ENCODE data around the gene RBM20.

RBM20 gene

GRCh38 chr10:110817614-110818013, 173.5 kb downstream of the RBM20 start:
- no peak for DNase-seq

DNA sequence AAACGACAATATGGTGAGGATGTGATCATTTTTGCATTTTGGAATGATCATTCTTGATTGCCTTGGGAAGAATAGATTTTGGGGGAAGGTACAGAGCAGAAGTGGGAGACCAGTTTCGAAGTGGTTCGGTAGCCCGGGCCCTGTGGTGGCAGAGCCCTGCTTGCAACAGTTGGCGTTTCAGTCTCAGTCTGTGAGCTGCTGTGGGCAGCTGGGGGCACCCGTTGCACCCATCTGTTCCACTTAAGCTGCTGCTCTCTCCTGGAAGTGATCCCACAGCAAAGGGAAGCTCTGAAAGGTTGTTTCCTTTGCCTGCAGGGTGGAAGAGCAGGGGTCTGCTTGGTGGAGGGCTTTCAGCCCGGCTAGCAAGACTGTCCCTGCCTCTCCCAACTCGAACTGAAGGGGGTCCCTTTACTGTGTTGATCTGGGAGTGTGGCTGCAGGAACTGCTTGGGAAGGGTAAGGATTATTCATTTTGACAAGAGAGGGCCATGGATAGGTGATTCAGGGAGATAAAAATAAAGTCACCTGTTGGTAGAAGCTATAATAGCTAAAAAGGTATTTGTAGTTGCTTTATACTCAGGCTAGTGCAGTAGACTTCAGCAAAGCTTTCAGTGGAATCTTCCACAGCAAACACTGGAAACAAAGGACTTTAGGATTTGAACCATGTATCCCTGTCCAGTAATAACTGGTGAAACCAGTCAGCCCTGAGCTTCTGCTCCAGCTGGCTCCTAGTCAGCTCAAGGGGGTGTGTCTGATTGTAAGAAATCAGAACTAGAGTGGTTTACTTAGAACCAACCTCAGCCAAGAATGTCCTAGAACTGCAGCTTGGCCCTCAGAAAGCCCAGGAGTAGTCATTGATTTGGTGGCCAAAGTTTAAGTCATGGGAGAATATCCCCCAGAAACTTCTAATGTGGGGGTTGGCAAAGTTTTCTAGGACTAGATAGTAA, 174.4 kb downstream of the RBM20 start:
- DNase-seq, result no peak

DNA sequence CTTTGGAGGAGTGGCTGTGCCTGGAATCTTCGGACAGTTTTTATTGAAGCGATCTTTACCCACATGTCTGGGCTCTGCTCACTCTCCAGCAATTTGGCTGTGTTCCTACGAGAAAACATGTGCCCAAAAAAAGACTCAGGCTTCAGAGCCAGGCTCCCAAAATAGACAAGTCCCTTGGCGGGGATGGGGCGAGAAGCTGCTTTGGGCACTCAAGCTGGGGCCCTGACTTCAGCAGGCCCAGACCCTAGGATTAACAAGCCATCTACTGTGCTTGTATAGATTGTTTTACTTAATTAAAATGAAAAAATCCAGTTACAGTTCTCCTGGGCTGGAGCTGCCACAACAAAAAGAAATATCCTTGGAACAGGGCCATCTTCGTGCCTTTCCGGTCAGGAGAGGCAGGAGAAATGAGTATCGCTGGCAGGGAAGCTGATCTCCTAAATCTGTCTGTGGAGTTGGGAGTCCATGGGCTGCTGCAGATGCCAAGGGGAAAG, 176.2 kb downstream of the RBM20 start:
- no peak for DNase-seq

GRCh38 chr10:110821508-110821907, 177.4 kb downstream of the RBM20 start:
- no peak for DNase-seq

DNA sequence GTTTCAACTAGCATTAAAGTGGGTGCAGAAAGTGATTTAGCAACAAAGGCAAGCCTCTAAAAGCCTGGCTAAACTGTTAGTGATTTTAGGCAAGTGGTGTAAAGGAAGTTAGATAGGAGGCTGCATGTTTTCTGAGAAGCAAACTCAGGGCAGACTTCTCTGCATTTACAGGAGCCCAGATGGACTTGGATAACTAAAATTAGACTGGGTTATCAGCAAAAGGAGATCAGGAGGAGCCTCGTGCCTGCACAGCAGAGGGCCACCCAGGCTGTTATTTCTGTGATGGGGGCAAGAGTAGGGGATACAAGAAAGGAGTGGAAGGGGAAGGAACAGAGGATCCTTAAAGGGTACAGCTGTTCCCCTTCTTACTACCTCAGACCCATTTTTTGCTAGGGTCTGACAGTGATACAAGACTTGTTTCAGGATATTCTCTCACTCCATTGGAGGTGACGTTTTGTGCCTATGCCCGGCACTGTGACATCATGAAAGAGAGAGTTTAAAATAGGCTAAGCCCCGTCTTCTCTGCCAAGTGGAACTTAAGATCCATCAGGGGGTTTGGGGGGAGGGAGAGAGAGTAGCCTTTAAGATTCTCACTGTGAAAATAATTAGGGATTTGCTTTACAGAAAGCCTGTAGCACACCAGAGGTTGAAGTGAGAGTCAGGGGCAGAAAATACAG, 178.0 kb downstream of the RBM20 start:
- no peak for DNase-seq

- peak; percentile 33 for DNase-seq
These were observed 178.7 kb downstream of the RBM20 start for GRCh38 chr10:110822712-110823311.

DNA sequence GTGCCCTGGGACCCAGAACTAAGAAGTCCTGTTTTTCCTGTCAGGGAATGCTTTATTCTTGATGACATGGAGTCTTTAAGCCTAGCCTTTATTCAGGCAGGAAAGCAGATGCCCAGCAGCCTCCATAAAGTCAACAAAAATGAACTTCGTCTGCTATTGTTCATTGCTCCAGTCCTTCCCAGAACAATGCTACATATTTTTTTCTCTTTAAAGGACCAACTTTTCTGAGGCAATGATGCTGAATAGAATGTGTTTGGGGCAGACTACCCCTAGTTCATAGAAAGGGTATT, 180.0 kb downstream of the RBM20 start:
- DNase-seq, result no peak

DNA sequence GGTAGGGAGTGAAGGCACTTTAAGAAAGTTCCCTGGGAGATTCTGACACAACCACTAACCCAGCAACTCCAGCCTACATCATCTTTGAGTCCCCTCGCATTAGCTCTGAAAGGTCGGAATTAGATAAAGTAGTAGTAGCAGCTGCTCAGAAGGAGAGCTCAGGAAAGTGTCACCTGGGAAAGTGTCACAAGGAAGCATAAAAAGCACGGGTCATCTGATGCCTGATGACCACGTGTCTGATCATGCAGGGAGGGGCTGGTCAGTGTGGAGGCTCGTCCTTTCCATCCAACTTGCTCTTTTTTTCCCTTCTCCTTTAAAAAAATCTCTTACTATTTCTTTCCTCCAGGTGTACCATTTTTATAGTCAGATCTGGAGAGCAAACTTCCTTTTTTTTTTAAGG, 180.5 kb downstream of the RBM20 start:
- no peak for DNase-seq

DNA sequence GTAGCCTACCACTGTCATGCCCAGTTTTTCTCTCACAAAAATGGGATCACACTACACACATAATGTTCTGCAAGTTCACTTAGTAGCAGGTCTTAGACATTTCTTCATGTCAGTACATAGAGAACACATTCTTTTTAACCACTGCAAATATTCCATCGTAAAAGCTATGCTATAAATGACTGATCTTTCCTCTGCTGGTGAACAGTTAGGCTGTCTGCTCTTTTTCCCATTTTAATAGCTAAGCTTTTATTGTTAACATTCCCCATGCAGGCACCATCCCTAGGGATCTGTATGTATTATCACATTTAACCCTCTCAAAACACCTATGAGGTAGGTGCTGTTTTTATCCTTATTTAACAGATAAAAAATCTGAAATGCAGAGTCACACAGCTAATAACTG, 181.4 kb downstream of the RBM20 start:
- DNase-seq, result no peak

GRCh38 chr10:110827410-110827809, 183.3 kb downstream of the RBM20 start:
- no peak for DNase-seq

DNA sequence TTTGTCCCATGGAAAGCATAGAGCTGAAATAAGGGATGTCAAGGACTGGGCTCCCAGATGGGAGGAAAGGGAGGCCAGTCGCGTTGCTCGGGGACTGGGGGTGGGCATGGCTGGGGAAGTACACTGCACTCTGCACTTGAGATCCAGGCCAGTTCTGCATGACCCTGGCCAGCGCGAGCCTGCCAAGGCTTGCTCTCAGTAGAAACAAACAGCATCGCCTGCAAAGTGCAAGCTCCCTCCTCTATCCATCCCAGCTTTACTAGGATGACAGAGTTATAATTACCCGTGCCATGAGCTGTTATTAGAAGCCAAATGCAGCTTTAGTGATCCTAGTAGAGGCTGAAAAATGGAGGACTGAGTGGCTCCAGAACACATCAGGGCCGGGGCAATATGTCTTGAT, 183.7 kb downstream of the RBM20 start:
- no peak for DNase-seq

DNA sequence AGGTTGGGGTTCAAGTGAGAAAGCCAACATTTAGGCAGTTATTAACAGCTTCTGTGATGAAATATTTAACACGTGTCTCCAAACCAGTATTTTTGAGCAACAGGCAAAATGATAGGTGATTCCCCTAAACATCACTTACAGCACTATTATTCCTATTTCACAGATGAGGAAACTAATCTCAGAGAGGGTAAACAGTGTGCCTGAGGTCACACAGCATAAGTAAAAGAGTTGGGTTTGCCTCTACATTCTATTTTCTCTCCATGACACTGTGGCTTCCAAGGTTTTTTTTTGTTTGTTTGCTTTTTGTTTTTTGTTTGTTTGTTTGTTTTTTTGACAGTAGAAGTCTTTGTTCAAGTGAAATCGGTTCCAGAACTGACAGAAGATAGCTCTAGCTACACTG, 184.4 kb downstream of the RBM20 start:
- DNase-seq, result no peak

DNA sequence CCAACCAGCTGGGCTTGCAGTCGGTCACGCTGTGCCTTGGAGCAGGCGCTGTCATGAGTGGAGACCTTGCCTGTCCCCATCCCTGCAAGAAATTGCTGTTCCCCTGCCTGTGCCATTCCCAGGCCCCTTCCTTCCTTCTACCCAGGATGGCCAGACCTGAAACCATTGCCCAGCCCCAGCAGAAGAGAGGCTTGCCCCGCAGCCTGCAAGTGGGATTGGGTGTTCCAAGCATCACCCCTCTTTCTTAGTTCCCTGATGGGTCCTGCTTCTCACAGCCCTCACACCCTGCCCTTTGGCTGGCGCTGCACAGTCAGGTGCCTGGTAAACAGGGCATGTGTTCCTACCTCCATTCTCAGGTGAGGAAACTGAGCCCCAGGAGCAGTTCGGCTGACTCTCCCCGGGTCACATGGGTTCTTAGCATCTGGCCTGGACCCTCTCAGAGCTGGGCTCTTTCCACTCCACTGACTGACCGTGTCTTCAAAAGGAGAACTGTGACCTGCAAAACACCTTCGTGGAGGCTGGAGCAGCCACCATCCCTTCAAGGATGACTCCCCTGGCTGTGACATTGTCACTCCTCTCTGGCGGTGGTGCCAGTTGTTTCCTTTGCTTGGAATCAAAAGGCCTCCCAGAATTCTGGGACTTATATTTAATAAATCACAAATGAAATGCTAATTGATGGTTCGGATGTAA, 185.7 kb downstream of the RBM20 start:
- no peak for DNase-seq

- no peak for DNase-seq
These were observed 189.3 kb downstream of the RBM20 start for GRCh38 chr10:110833234-110833940.

DNA sequence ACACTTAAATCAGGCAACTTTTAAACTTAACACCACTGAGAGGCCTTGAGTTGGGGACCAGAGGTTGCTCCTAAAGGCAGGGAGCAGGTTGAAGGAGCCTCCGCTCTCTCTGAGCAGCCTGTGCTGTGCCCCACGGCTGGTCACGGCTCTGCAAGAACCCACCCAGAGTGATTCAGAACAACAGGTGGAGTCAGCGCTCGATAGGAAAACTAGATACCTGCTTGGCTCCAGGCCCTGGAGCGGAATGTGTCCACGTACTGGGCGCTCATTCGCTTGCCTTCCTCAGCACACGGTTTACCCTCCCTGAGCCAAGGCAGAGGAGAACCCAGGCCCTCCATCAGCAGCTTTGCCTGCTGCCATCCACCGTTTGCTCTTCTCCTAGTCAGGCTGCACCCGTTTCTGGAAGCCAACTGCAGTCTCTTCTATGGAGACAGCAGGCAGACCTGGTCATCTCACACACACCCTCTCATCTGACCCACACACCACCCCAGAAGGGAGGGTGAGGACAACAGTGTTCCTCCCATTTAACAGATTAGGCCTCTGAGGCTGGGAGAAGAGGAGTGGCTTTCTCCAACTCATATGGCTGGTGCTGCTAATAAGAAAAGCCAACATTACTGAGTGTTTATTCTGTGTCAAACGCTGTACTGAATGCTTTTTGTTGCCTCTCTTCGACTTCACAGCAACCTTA, 189.9 kb downstream of the RBM20 start:
- no peak for DNase-seq

- peak; percentile 28 for DNase-seq
These were observed 190.6 kb downstream of the RBM20 start for GRCh38 chr10:110834629-110835301.

- no peak for DNase-seq
These were observed 191.7 kb downstream of the RBM20 start for GRCh38 chr10:110835841-110836240.

DNA sequence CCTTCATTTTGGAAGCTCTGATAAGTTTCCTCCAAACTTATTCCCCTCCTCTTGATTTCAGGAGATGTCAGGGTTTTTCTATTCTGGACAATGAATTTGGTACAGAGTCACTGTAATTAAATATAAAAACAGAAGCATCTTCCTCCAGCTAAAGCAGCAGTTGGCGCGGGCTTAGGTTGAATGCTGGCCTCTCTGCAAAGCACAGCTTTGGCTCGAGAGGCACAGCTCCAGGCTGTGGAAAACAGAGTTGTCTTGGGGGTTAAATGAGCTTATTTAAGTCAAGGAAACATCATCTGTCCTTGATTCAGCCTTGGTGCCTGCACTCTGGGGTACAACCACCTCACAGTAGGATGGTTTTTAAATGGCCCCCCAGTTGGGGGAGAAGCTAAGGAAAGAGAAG, 192.6 kb downstream of the RBM20 start:
- no peak for DNase-seq

DNA sequence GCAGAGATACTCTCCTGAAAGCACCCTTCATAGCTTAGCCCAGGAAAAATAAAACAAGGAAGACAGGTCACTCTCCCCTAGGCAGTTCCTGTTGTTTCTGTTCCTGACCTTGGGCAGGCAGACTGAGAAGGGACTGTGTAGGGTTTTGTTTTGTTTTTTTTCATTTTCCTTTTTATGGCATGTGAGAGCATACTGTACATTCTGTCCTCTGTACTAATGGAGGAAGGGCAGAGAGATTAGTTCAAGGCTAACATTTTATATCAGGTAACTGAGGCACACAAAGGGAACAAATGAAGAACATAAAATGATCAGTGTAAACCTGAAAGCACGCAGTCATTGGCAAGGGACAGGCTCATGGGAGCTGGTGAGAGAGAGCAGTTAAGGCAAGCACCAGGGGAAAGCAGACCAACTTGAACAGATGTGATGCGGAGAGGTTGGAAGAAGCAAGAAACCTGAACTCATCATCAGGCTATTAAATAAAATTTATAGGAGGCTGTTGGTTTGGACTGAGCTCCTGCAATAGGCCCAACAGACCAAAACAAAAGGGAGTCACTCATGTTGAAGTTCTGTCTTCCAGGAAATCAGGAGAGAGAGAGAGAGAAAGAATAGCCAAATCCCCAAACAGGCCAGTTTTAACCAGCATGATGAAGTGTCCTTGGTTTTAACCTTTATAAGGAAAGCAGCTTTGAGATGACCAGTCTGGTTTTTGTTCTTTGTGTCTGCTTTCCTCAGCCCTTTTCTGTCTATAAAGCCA, 193.5 kb downstream of the RBM20 start:
- no peak for DNase-seq

DNA sequence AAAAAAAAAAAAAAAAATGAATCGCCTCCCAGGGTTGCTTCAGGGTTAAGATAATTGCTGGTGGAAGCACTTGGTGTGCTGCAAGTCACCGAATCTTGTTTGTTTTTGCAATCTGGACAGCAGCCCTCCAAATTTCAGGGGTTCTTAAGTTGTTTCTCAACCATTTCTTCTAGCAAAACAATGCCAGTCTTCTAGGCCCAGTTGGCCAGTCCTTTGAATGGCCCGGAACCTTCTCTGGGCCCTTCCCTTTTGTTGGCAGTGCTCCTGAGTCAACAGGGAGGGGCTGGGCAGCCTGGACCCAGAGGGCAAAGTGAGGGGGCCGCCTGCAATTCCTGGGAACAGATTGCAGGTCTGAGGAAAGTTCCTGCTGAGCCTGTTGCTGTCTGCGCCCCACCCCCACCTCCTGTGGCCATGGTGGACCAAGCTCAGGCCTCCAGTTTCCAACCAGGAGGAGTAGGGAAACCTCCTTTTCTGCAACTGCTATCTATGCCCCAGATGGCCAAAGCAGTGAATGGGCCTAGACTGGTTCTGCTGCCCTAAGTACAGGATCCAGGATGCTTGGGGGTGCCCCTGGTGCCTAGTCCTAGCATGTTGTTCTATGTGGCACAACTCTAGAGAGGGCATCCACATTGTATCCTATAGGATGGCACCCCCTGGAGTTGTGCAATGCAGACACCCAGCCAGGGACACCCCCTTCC, 196.2 kb downstream of the RBM20 start:
- no peak for DNase-seq

Data from DMS53 (cell line).